Kidney (tissue), 14 donors: ENCODE results near the gene PEA15. TPM values are rescaled to one million over a fixed set of nuclear protein-coding genes. Genes with fewer than 3 reads are reported as not detected.
A peak's percentile ranks its signal among the peaks of the same experiment; 100 is the strongest.

Experiments
- DNase-seq, 5 donors: peaks; one replicate each; pipeline ENCODE4 v3.0.0-alpha.2; 2013 to 2020
- FAIRE-seq: peaks from 2 replicates; lab custom pipeline; 2012; peaks lifted over from hg19 to GRCh38; lab: Jason Lieb, UNC
- H3K27ac ChIP-seq, 2 donors: one replicate each; pipeline ENCODE4 v1.7.0; 2013; ENCODE audit warnings: low read depth in 2 of 2, low read length in 2 of 2, inconsistent platforms in 1 of 2
- H3K27me3 ChIP-seq: one replicate; pipeline ENCODE4 v1.7.1; 2013; ENCODE audit warnings: low read length, inconsistent platforms; ENCODE audit not compliant: control insufficient read depth, insufficient read depth
- H3K36me3 ChIP-seq, 3 donors: one replicate each; pipeline versions ENCODE4 v1.7.0 to v1.7.1; 2013; ENCODE audit warnings: low read length in 3 of 3, control low read depth in 1 of 3, inconsistent platforms in 1 of 3; ENCODE audit not compliant: insufficient read depth in 3 of 3, control insufficient read depth in 2 of 3
- H3K4me1 ChIP-seq, 3 donors: one replicate each; pipeline versions ENCODE4 v1.7.0 to v1.7.1; 2013; ENCODE audit warnings: low read length in 3 of 3, inconsistent platforms in 1 of 3, low read depth in 1 of 3; ENCODE audit not compliant: control insufficient read depth in 2 of 3, insufficient read depth in 2 of 3
- H3K4me3 ChIP-seq, 3 donors: one replicate each; pipeline versions ENCODE4 v1.7.0 to v1.8.1; 2013; ENCODE audit warnings: low read length in 3 of 3, control low read depth in 1 of 3, inconsistent platforms in 1 of 3
- H3K9ac ChIP-seq, 3 donors: one replicate each; pipeline versions ENCODE4 v1.7.0 to v1.7.1; 2013; ENCODE audit warnings: low read length in 3 of 3, control low read depth in 1 of 3, inconsistent platforms in 1 of 3
- H3K9me3 ChIP-seq, 3 donors: one replicate each; pipeline versions ENCODE4 v1.7.0 to v1.7.1; 2013; ENCODE audit warnings: low read length in 3 of 3, control low read depth in 1 of 3, inconsistent platforms in 1 of 3; ENCODE audit not compliant: control insufficient read depth in 2 of 3, insufficient read depth in 1 of 3
- intact Hi-C: fragments of 100-400 bp; cut with DNase I; formaldehyde crosslinking; loops from one replicate; pipeline ENCODE4 v1.11.1; 2022
- polyA plus RNA-seq: library from polyadenylated mRNA; stranded (reverse); fragments of 350-450 nt; fragmentation: Illumina TruSeq; extraction: RNeasy Lipid Tissue Mini Kit (QIAGEN cat#74804); gene quantifications from one replicate; pipeline ENCODE4 v1.2.3, GENCODE V29; 2014; ENCODE audit warnings: low read depth, low replicate concordance; ENCODE audit not compliant: insufficient read depth
- total RNA-seq: library from RNA; stranded (reverse); fragmentation: NEBNext Ultra II Directional; extraction: Animal tissue kit (Norgen Biotek cat#: 25700); gene quantifications from one replicate; pipeline ENCODE4 v1.2.1, GENCODE V29; 2021
- TF ChIP-seq, protein P1 (sequence below): IDR thresholded peaks from 3 replicates; pipeline ENCODE4 v1.5.1; 2012; ENCODE audit warnings: mild to moderate bottlenecking, moderate library complexity, borderline replicate concordance; ENCODE audit not compliant: insufficient read depth; ENCODE audit errors: extremely low read depth
- donor health status: control.
- donor health status: control.
- donor health status: control.
- donor health status: control.
- donor health status: control.
- donor health status: DM: yes; HTN: yes; CAD: no.
- donor health status: Normal renal cell carcinoma (clear cell type).

PEA15 gene
- total and polyA plus RNA-seq, 2 donors from 2014 or later, result 112 to 143 TPM

- intact Hi-C loops, result no loop called here
- FAIRE-seq, result no peak
- TF ChIP-seq, protein P1, sequence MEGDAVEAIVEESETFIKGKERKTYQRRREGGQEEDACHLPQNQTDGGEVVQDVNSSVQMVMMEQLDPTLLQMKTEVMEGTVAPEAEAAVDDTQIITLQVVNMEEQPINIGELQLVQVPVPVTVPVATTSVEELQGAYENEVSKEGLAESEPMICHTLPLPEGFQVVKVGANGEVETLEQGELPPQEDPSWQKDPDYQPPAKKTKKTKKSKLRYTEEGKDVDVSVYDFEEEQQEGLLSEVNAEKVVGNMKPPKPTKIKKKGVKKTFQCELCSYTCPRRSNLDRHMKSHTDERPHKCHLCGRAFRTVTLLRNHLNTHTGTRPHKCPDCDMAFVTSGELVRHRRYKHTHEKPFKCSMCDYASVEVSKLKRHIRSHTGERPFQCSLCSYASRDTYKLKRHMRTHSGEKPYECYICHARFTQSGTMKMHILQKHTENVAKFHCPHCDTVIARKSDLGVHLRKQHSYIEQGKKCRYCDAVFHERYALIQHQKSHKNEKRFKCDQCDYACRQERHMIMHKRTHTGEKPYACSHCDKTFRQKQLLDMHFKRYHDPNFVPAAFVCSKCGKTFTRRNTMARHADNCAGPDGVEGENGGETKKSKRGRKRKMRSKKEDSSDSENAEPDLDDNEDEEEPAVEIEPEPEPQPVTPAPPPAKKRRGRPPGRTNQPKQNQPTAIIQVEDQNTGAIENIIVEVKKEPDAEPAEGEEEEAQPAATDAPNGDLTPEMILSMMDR, result no peak
- H3K4me1 ChIP-seq, result no peaks in the 10 kb centered on the region
- no peaks in the 10 kb centered on the region for H3K36me3 ChIP-seq
- no peak overlapping the region for H3K4me3 ChIP-seq
- H3K9ac ChIP-seq, result no peak overlapping the region
- H3K27ac ChIP-seq, result no peak overlapping the region
- DNase-seq, result peak in 3 of 5 donors; percentile 26 to 56 (median 56)
- H3K27me3 ChIP-seq, result no peaks in the 10 kb centered on the region
- H3K9me3 ChIP-seq, result no peaks in the 10 kb centered on the region
Measured at GRCh38 chr1:160169553-160170399, 35.4 kb upstream of the PEA15 start.

DNA sequence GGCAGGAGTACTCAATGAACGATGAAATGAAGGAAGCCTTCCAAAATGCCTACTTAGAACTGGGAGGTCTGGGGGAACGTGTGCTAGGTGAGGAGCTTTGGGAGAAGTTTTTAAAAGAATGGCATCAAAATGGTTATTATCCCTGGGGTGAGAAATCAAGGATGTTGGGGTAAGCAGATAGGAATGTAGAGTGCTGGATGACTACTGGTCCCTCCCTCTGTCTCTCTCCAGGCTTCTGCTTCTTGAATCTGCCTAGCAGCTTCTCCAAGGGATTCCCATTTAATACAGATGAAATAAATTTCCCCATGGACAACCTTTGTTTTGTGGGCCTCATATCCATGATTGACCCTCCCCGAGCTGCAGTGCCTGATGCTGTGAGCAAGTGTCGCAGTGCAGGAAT, 33.8 kb upstream of the PEA15 start:
- DNase-seq (no peak), FAIRE-seq (no peak)
- Histone ChIP-seq H3K4me3 (no peak overlapping the region), H3K36me3 (no peaks in the 10 kb centered on the region), H3K9me3 (no peaks in the 10 kb centered on the region), H3K4me1 (no peaks in the 10 kb centered on the region), H3K27me3 (no peaks in the 10 kb centered on the region), H3K27ac (no peak overlapping the region), H3K9ac (no peak overlapping the region)
- TF ChIP-seq, protein P1, result no peak
- intact Hi-C loops, result no loop called here

- H3K4me3 ChIP-seq, result no peak overlapping the region
- H3K27me3 ChIP-seq, result no peaks in the 10 kb centered on the region
- intact Hi-C loops, result no loop called here
- no peak for FAIRE-seq
- peak in 2 of 5 donors; percentile 28 to 49 for DNase-seq
- H3K27ac ChIP-seq, result no peak overlapping the region
- no peaks in the 10 kb centered on the region for H3K9me3 ChIP-seq
- H3K36me3 ChIP-seq, result no peaks in the 10 kb centered on the region
- TF ChIP-seq, protein P1, result no peak
- no peaks in the 10 kb centered on the region for H3K4me1 ChIP-seq
- no peak overlapping the region for H3K9ac ChIP-seq
Measured at GRCh38 chr1:160171980-160172379, 33.2 kb upstream of the PEA15 start.
